K562 (cell line): ENCODE data around the gene IGSF3. TPM values are rescaled to one million over a fixed set of nuclear protein-coding genes. Genes with fewer than 3 reads are reported as not detected.

Experiments
- ATAC-seq: fragments of 200-7000 bp; cut with Tn5 transposase; 3 replicates; pipeline ENCODE4 v1.9.1; 2020; ENCODE audit warnings: moderate library complexity
- BruUV-seq: library from RNA; stranded (reverse); fragments of 400-500 nt; replicated peaks from 2 replicates; lab custom pipeline; 2021; lab: Mats Ljungman, UMichigan
- CTCF ChIA-PET: fragments of 300-600 bp; formaldehyde crosslinking; extraction: SDS; loops from one replicate; lab custom pipeline; 2021; ENCODE audit warnings: low intra/inter-chr PET ratio; lab: Yijun Ruan, JAX
- POLR2A ChIA-PET: fragments of 300-600, 350-650 bp; sonication (Branson Sonifier 250); formaldehyde crosslinking; extraction: SDS; loops from one replicate; lab custom pipeline; 2021; ENCODE audit warnings: antibody characterized with exemption, inconsistent platforms; lab: Yijun Ruan, JAX
- DNase-seq, 4 experiments: peaks; one replicate each; pipeline versions ENCODE4 v3.0.0 to v3.0.0-alpha.2; 2011 to 2018; ENCODE audit warnings: low spot score in 3 of 4, mixed read lengths in 3 of 4; ENCODE audit errors: extremely low read depth in 1 of 4
- FAIRE-seq: peaks from 2 replicates; lab custom pipeline; 2011; peaks lifted over from hg19 to GRCh38; lab: Jason Lieb, UNC
- H2AFZ ChIP-seq: 2 replicates; pipeline ENCODE4 v1.6.0; 2011; ENCODE audit warnings: low read depth, low read length, control low read depth, inconsistent platforms
- H3K27ac ChIP-seq: fragments of 200-600 bp; 3 replicates; pipeline ENCODE4 v1.8.0; 2011; ENCODE audit warnings: low read depth, mild to moderate bottlenecking, control low read depth, inconsistent platforms, low read length, moderate library complexity, mixed read lengths; ENCODE audit errors: extremely low read depth
- H3K27me3 ChIP-seq, 2 experiments: fragments of 300-600 bp in 1 of 2; 2 replicates in 1 of 2; 3 replicates in 1 of 2; pipeline versions ENCODE4 v1.6.0 to v1.8.0; 2011; ENCODE audit warnings: inconsistent platforms in 2 of 2, low read length in 2 of 2, mild to moderate bottlenecking in 1 of 2, mixed read lengths in 1 of 2, moderate library complexity in 1 of 2; ENCODE audit not compliant: control insufficient read depth in 2 of 2, insufficient read depth in 2 of 2
- H3K36me3 ChIP-seq: fragments of 300-600 bp; 3 replicates; pipeline ENCODE4 v1.8.0; 2011; ENCODE audit warnings: mild to moderate bottlenecking, low read length, inconsistent platforms; ENCODE audit not compliant: control insufficient read depth, insufficient read depth
- H3K4me1 ChIP-seq, 2 experiments: fragments of 200-600 bp in 1 of 2; replicated peaks in 1 of 2; 2 replicates in 1 of 2; 3 replicates in 1 of 2; pipeline versions ENCODE4 v1.5.1 to v1.8.0; 2011; ENCODE audit warnings: inconsistent platforms in 2 of 2, low read length in 2 of 2, mild to moderate bottlenecking in 1 of 2, mixed read lengths in 1 of 2, moderate library complexity in 1 of 2; ENCODE audit not compliant: control insufficient read depth in 2 of 2, insufficient read depth in 2 of 2
- H3K4me2 ChIP-seq: 2 replicates; pipeline ENCODE4 v1.6.1; 2011; ENCODE audit warnings: low read length, control low read depth, inconsistent platforms, mixed read lengths; ENCODE audit not compliant: insufficient read depth
- H3K4me3 ChIP-seq: fragments of 200-600 bp; sonication (generic), shearing (Covaris generic); 2 replicates; pipeline ENCODE4 v1.5.1; 2016; ENCODE audit warnings: control low read depth, inconsistent platforms
- H3K79me2 ChIP-seq: fragments of 200-600 bp; 3 replicates; pipeline ENCODE4 v1.8.0; 2011; ENCODE audit warnings: low read length, inconsistent platforms; ENCODE audit not compliant: control insufficient read depth, insufficient read depth
- H3K9ac ChIP-seq, 2 experiments: 2 replicates each; pipeline versions ENCODE4 v1.6.0 to v1.6.1; 2011; ENCODE audit warnings: low read depth in 2 of 2, low read length in 2 of 2, control low read depth in 1 of 2, inconsistent platforms in 1 of 2, mild to moderate bottlenecking in 1 of 2, mixed read lengths in 1 of 2; ENCODE audit not compliant: insufficient read depth in 1 of 2
- H3K9me1 ChIP-seq: one replicate; pipeline ENCODE4 v1.6.0; 2011; ENCODE audit warnings: inconsistent platforms, mild to moderate bottlenecking, low read length, moderate library complexity; ENCODE audit not compliant: control insufficient read depth, insufficient read depth
- H3K9me3 ChIP-seq: replicated peaks from 2 replicates; pipeline ENCODE4 v1.5.1; 2011; ENCODE audit warnings: low read depth, low read length, inconsistent platforms; ENCODE audit not compliant: control insufficient read depth, insufficient read depth
- H4K20me1 ChIP-seq: replicated peaks from 2 replicates; pipeline ENCODE4 v1.6.1; 2011; ENCODE audit warnings: low read length, inconsistent platforms, mixed read lengths; ENCODE audit not compliant: control insufficient read depth, insufficient read depth
- E2F3 ChIP-seq: fragments of 250-450 bp; sonication (Bioruptor Pico); IDR thresholded peaks from 2 replicates; pipeline ENCODE4 v1.4.0; 2020; ENCODE audit warnings: mild to moderate bottlenecking
- ETV1 ChIP-seq: fragments of 450-650 bp; conservative IDR thresholded peaks from 2 replicates; pipeline ENCODE4 v1.6.1; 2016; ENCODE audit warnings: missing genetic modification characterization, control low read depth, low read depth, missing compliant biosample characterization
- JUN ChIP-seq, 2 experiments: sonication (generic) in 1 of 2; formaldehyde crosslinking in 1 of 2; IDR thresholded peaks; 2 replicates each; pipeline versions ENCODE4 v1.6.1 to v1.8.0; 2012 to 2022; ENCODE audit warnings: borderline replicate concordance in 2 of 2, mild to moderate bottlenecking in 2 of 2, improper control_type of control experiment in 1 of 2, low read depth in 1 of 2, low read length in 1 of 2, missing genetic modification reagents in 1 of 2
- KHSRP ChIP-seq: fragments of 450-650 bp; IDR thresholded peaks from 2 replicates; pipeline ENCODE4 v1.6.1; 2017
- KLF1 ChIP-seq: fragments of 450-650 bp; IDR thresholded peaks from 2 replicates; pipeline ENCODE4 v1.6.1; 2016; ENCODE audit warnings: missing genetic modification characterization, missing compliant biosample characterization
- LARP7 ChIP-seq: fragments of 450-650 bp; IDR thresholded peaks from 2 replicates; pipeline ENCODE4 v1.6.1; 2016
- MBD2 ChIP-seq: sonication (generic); IDR thresholded peaks from 2 replicates; pipeline ENCODE4 v1.6.1; 2016; ENCODE audit warnings: low read depth, borderline replicate concordance
- NCOA4 ChIP-seq: fragments of 450-650 bp; IDR thresholded peaks from 2 replicates; pipeline ENCODE4 v1.6.1; 2018; ENCODE audit warnings: mild to moderate bottlenecking; ENCODE audit not compliant: partially characterized antibody
- RFX1 ChIP-seq: fragments of 450-650 bp; IDR thresholded peaks from 2 replicates; pipeline ENCODE4 v1.6.1; 2016; ENCODE audit warnings: mild to moderate bottlenecking, moderate library complexity
- TAF7 ChIP-seq: fragments of 450-650 bp; IDR thresholded peaks from 2 replicates; pipeline ENCODE4 v1.6.1; 2016; ENCODE audit warnings: missing genetic modification characterization, missing compliant biosample characterization
- TSHZ1 ChIP-seq: fragments of 250-450 bp; sonication (Bioruptor Pico); IDR thresholded peaks from 2 replicates; pipeline ENCODE4 v1.4.0; 2020; ENCODE audit warnings: mild to moderate bottlenecking, moderate library complexity
- ZNF124 ChIP-seq: sonication (generic); formaldehyde crosslinking; IDR thresholded peaks from 2 replicates; pipeline ENCODE4 v1.8.1; 2022; ENCODE audit warnings: missing genetic modification reagents
- ZNF239 ChIP-seq: fragments of 250-450 bp; sonication (Bioruptor Pico); IDR thresholded peaks from 2 replicates; pipeline ENCODE4 v1.4.0; 2020; ENCODE audit warnings: mild to moderate bottlenecking
- ZNF695 ChIP-seq: fragments of 450-650 bp; formaldehyde crosslinking; IDR thresholded peaks from 2 replicates; pipeline ENCODE4 v1.4.0; 2020; ENCODE audit warnings: mild to moderate bottlenecking, moderate library complexity
- WGBS: fragments of 100-300 bp; shearing (Covaris generic); methylation state at CpG from one replicate; pipeline ENCODE4 v1.1.6; 2016; ENCODE audit warnings: low coverage, mixed read lengths; ENCODE audit not compliant: insufficient coverage; ENCODE audit errors: missing lambda C conversion rate; 5-methylcytosine and 5-hydroxymethylcytosine counted together
- in situ Hi-C: fragments of 300-500 bp; cut with MboI; formaldehyde crosslinking; loops from 4 replicates; pipeline ENCODE4 v1.15.0; 2018; ENCODE audit warnings: inconsistent platforms, mixed read lengths
- intact Hi-C: fragments of 100-400 bp; cut with micrococcal nuclease; formaldehyde crosslinking; loops from 2 replicates; pipeline ENCODE4 v1.14.2; 2022
- polyA plus RNA-seq, 8 experiments: library from polyadenylated mRNA; depleted of rRNA in 4 of 8; stranded (reverse) in 5 of 8; unstranded in 3 of 8; fragments of >200 nt; fragmentation: Nextera tagmentation in 2 of 8; fragmentation: Illumina TruSeq in 1 of 8; extraction: Ambion mirVana in 2 of 8; extraction: Trizol in 1 of 8; gene quantifications; 2 replicates each; pipeline versions ENCODE4 v1.2.1 to v1.2.3, GENCODE V29; 2011 to 2014; ENCODE audit warnings: inconsistent platforms in 1 of 8, missing spikeins in 1 of 8
- total RNA-seq, 7 experiments: library from RNA; depleted of rRNA in 6 of 7; stranded (reverse); fragments of >200 nt in 6 of 7; fragmentation: Illumina TruSeq in 2 of 7; extraction: Trizol in 2 of 7; gene quantifications; 2 replicates each; pipeline versions ENCODE4 v1.2.1 to v1.2.3, GENCODE V29; 2011 to 2021; ENCODE audit warnings: low replicate concordance in 1 of 7

IGSF3 gene
- total and polyA plus RNA-seq, 9 of the 15 experiments (the other 6 are each of a cell fraction or from before 2014, with no cell fraction given): 1.1 to 15.0 (median 8.3) TPM

- no TSS peak for BruUV-seq
- H3K4me1 ChIP-seq: peaks cover 37 to 50% of the 10 kb centered on the region in 2 experiments
- H4K20me1 ChIP-seq: no peaks in the 10 kb centered on the region
- H3K4me2 ChIP-seq: no peak overlapping the region
- H3K79me2 ChIP-seq: no peaks in the 10 kb centered on the region
- ATAC-seq (no peak), DNase-seq (no peak)
- WGBS: 63% methylated on average over 2 of the region's 2 CpGs
- H3K27ac ChIP-seq: no peak overlapping the region
- intact Hi-C loops (no loop called here), in situ Hi-C loops (no loop called here)
- no peaks in the 10 kb centered on the region for H3K36me3 ChIP-seq
- ChIA-PET CTCF (no interaction called here), POLR2A (interaction anchor here (0.6 to 1.3 kb wide), 3 partner anchors 10 to 929 kb away, joined by 3 to 4 read pairs (median 3); partner anchors contain the start of gene IGSF3)
- no peak overlapping the region for H3K4me3 ChIP-seq
- H3K9me3 ChIP-seq: no peaks in the 10 kb centered on the region
- no peaks in the 10 kb centered on the region for H3K9me1 ChIP-seq
- TF ChIP-seq JUN (IDR thresholded peaks at IDR 0.05; ENCODE audit: borderline replicate concordance, low read depth, low read length): no peak
- no peak for TF ChIP-seq JUN (CRISPR knock-in tag; IDR thresholded peaks at IDR 0.05; ENCODE audit: borderline replicate concordance)
- TF ChIP-seq TSHZ1 (CRISPR knock-in tag): no peak
- TF ChIP-seq KLF1 (tag): no peak
- no peak for TF ChIP-seq ZNF124 (CRISPR knock-in tag)
- no peak for TF ChIP-seq RFX1
- TF ChIP-seq ETV1: no peak
- TF ChIP-seq NCOA4: no peak
- TF ChIP-seq KHSRP: no peak
- no peak for TF ChIP-seq MBD2
- no peak for TF ChIP-seq LARP7
- no peak for TF ChIP-seq TAF7 (tag)
- no peak for TF ChIP-seq E2F3 (CRISPR knock-in tag)
- no peak for TF ChIP-seq ZNF239
- TF ChIP-seq ZNF695: no peak
- TF ChIP-seq, all 486 proteins: peak for 0
- no peak for FAIRE-seq
- peak overlapping the region; percentile 53 for H2AFZ ChIP-seq
- no peak overlapping the region for H3K9ac ChIP-seq
- no peaks in the 10 kb centered on the region for H3K27me3 ChIP-seq
Measured at GRCh38 chr1:116677474-116678062, 10.0 kb upstream of the IGSF3 start.
